Hypothalamus (tissue), 51 donors: ENCODE measurements around the gene SKP2.
"Not testable (repeated sequence)": the region's sequence is repeated elsewhere in the genome, so short reads cannot be mapped to it uniquely, and the experiment has no call there.

ENCODE experiments used
- DNase-seq, 51 donors: peaks; one replicate each; lab custom pipeline; 2025; lab: John Stamatoyannopoulos, UW

The SKP2 gene

GRCh38 chr5:36151434-36152323 lies at the start of gene SKP2, which contains the start of gene LMBRD2:
Gene SKP2, plus strand, starts transcription at chr5:36152111. Its CDS starts 152 bp downstream, at chr5:36152263.
Gene LMBRD2, minus strand, starts transcription at chr5:36151887. Its CDS starts 8,538 bp downstream, at chr5:36143349.
- peak; percentile 75 to 99 (median 97) for DNase-seq

GRCh38 chr5:36105819-36106218 lies 46.1 kb upstream of the SKP2 start:
- no peak for DNase-seq

GRCh38 chr5:36108758-36109460 lies 43.0 kb upstream of the SKP2 start:
- no peak for DNase-seq

- DNase-seq, result no peak
Observed at GRCh38 chr5:36111238-36111637, 40.7 kb upstream of the SKP2 start.

- DNase-seq, result no peak
Observed at GRCh38 chr5:36125868-36126267, 26.0 kb upstream of the SKP2 start.

- DNase-seq, result no peak
Observed at GRCh38 chr5:36128795-36129194, 23.1 kb upstream of the SKP2 start.

- DNase-seq, result not testable (repeated sequence)
Observed at GRCh38 chr5:36129666-36130065, 22.2 kb upstream of the SKP2 start.

- not testable (repeated sequence) for DNase-seq
Observed at GRCh38 chr5:36133009-36133408, 18.9 kb upstream of the SKP2 start.

GRCh38 chr5:36135988-36136387 lies 15.9 kb upstream of the SKP2 start:
- DNase-seq, result no peak

GRCh38 chr5:36136581-36136980 lies 15.3 kb upstream of the SKP2 start:
- DNase-seq, result no peak

- DNase-seq, result no peak
Observed at GRCh38 chr5:36138900-36139683, 12.8 kb upstream of the SKP2 start.

- DNase-seq, result no peak
Observed at GRCh38 chr5:36145311-36145710, 6.6 kb upstream of the SKP2 start.

- DNase-seq, result no peak
Observed at GRCh38 chr5:36146390-36146789, 5.5 kb upstream of the SKP2 start.

- DNase-seq, result no peak
Observed at GRCh38 chr5:36147681-36148080, 4.2 kb upstream of the SKP2 start.

GRCh38 chr5:36150676-36151433 lies 1.1 kb upstream of the SKP2 start:
- peak in 22 of 51 donors; percentile 7 to 57 (median 26) for DNase-seq

- no peak for DNase-seq
Observed at GRCh38 chr5:36152324-36153297, 700 bp downstream of the SKP2 start.

- no peak for DNase-seq
Observed at GRCh38 chr5:36153298-36153677, 1.4 kb downstream of the SKP2 start.

- no peak for DNase-seq
Observed at GRCh38 chr5:36153726-36154125, 1.8 kb downstream of the SKP2 start.

GRCh38 chr5:36155291-36155690 lies 3.4 kb downstream of the SKP2 start:
- no peak for DNase-seq
